Liver (tissue), 3 donors: ENCODE measurements around the gene GALNT10.

ENCODE experiments used
- CTCF ChIP-seq: fragments of 150-350 bp; IDR thresholded peaks from 2 replicates; pipeline ENCODE4 v1.5.1; 2017; ENCODE audit warnings: improper control_type of control experiment, low read depth, low read length; ENCODE audit not compliant: missing input control
- HNF4A ChIP-seq, 2 donors: conservative IDR thresholded peaks; 2 replicates each; pipeline ENCODE4 v1.6.1; 2016; ENCODE audit warnings: antibody characterized with exemption in 2 of 2, mild to moderate bottlenecking in 2 of 2
- HNF4G ChIP-seq: IDR thresholded peaks from 2 replicates; pipeline ENCODE4 v1.6.1; 2016; ENCODE audit warnings: antibody characterized with exemption
- SP1 ChIP-seq: IDR thresholded peaks from 2 replicates; pipeline ENCODE4 v1.6.1; 2018; ENCODE audit warnings: antibody characterized with exemption, mild to moderate bottlenecking
- TAF1 ChIP-seq: conservative IDR thresholded peaks from 2 replicates; pipeline ENCODE4 v1.6.1; 2016; ENCODE audit warnings: antibody characterized with exemption, mild to moderate bottlenecking
- YY1 ChIP-seq: IDR thresholded peaks from 2 replicates; pipeline ENCODE4 v1.6.1; 2016; ENCODE audit warnings: antibody characterized with exemption, mild to moderate bottlenecking
- TF ChIP-seq, protein P1 (sequence below): IDR thresholded peaks from 2 replicates; pipeline ENCODE4 v1.6.1; 2016; ENCODE audit warnings: antibody characterized with exemption
- donor health status: healthy.
- donor health status: healthy.

- no peak for TF ChIP-seq SP1
- TF ChIP-seq YY1: no peak
- TF ChIP-seq TAF1: no peak
- TF ChIP-seq CTCF: no peak
- no peak for TF ChIP-seq HNF4A (conservative IDR thresholded peaks at IDR 0.05)
- TF ChIP-seq, protein P1, sequence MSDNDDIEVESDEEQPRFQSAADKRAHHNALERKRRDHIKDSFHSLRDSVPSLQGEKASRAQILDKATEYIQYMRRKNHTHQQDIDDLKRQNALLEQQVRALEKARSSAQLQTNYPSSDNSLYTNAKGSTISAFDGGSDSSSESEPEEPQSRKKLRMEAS: no peak
- TF ChIP-seq HNF4G: no peak
Observed at GRCh38 chr5:154303133-154303532, 112.6 kb downstream of the GALNT10 start.
